Measurements from ENCODE around the gene YBX1. TPM values are rescaled to one million over a fixed set of nuclear protein-coding genes. Genes with fewer than 3 reads are reported as not detected.
A peak's percentile ranks its signal among the peaks of the same experiment; 100 is the strongest.
"Not testable (repeated sequence)": the region's sequence is repeated elsewhere in the genome, so short reads cannot be mapped to it uniquely, and the experiment has no call there.

The YBX1 gene
- 1,196 and 1,492 TPM in 2 replicates for total RNA-seq (2014; rRNA removed; shearing (Covaris generic))

DNA sequence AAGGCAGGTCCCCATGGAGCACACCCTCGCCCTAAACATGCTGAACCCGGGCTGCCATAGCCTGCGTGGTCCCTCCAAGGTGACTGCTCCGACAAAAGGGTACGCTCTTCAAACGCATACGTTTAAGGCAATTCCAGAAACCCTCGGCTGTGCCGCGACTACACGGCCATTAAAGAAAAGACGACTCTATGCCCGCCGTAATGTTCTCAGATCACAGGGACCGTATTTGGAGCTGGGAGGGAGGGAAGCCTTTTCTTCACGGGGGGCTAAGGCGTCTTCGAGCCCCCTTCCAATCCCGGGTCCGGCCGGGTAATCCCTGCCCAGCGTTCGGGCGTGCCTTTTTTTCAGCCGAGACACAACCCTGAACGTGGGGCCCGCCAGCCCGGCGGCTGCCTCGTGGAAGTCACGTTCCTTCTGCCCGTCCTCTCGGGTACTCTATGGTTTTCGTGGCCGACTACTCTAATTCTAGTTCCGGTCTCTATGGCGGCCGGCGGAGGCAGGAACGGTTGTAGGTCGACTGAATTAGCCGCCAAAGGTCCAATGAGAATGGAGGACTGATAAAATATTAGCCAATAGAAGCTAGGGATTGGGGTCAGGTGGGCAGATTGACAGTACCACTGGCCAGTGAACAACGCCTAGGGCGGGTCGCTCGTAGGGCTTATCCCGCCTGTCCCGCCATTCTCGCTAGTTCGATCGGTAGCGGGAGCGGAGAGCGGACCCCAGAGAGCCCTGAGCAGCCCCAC lies at the start of gene YBX1:
YBX1 (plus strand) TSS at position 678 of the 743 bp plus-strand sequence. CDS start 148 bp downstream, outside the sequence.
- in situ Hi-C loops (cut with HindIII; ENCODE audit: low sequenced_read_pairs): no loop called here

GRCh38 chr1:42639116-42639515 lies 43.1 kb upstream of the YBX1 start:
- in situ Hi-C loops (cut with HindIII; ENCODE audit: low sequenced_read_pairs): no loop called here
- no peak for DNase-seq (ENCODE audit: low spot score)

More for the DNA sequence above, at the start of gene YBX1:
- peak; percentile 99 for DNase-seq (ENCODE audit: low spot score)

DNA sequence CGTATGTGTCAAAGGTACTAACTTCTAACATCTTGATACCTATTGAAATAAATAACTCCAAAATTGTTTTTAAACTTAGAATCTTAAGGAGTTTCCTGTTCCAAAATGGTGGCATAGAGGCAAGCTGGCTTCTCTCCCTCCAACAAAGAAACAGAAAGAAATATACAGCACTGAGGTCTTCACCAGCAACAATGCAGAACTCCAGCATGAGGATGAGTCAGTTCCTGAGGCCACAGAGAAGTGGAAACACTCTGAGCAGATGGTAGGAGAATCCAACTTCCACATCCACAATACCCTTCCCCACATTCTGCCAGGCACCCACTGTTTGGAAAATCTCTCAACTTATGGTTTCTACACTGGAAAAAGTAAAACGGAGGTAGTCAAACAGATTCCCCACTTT lies 36.2 kb upstream of the YBX1 start:
- DNase-seq (ENCODE audit: low spot score): no peak
- in situ Hi-C loops (cut with HindIII; ENCODE audit: low sequenced_read_pairs): no loop called here

- no peak for DNase-seq (ENCODE audit: low spot score)
- in situ Hi-C loops (cut with HindIII; ENCODE audit: low sequenced_read_pairs): no loop called here
These were observed 25.0 kb upstream of the YBX1 start for GRCh38 chr1:42657201-42657600.

DNA sequence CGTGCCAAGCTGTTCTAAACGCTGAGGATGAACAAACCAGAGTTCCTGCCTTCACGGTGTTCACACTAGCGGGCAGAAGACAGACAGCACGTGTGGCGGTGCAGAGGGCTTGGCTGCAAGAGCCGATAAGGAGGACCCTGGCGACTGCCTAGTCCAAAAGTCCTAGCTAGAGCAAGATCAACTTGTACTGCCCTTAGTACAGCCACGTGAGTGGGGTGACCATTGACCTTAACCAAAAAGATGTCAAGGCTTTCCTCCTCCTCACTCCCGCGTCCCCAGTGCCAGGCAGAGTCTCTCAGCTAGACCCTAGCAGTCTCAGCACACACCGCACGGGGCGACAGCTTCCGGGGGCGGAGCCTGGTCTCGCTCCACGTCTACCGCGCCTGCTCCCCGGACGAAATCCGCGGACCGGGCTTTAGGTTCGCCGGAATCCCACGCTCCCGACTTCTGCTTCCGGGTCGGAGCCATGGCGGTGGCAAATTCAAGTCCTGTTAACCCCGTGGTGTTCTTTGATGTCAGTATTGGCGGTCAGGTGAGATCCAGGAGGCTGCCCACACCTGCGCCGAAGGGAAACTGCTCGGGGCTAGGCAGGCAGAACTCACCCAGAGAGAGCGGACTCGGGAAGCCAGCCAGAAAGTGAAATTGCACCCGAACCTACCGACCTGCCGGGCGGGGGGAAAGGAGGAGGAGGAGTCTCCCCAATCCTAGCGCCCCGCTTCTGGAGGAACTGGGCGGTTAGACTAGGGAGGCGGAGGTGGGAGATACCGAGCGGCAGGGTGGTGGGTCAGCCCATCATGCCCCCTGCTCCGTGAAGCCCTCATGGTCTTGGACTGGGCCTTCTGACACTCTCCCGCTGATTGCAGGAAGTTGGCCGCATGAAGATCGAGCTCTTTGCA lies 24.0 kb upstream of the YBX1 start, which contains the start of gene PPIH:
PPIH (plus strand) TSS at position 443 of the 896 bp plus-strand sequence; CDS start at position 467, 24 bp downstream.
- DNase-seq (ENCODE audit: low spot score): peak; percentile 94
- in situ Hi-C loops (cut with HindIII; ENCODE audit: low sequenced_read_pairs): no loop called here

- in situ Hi-C loops (cut with HindIII; ENCODE audit: low sequenced_read_pairs): no loop called here
- no peak for DNase-seq (ENCODE audit: low spot score)
These were observed 23.3 kb upstream of the YBX1 start for GRCh38 chr1:42658877-42659337.

GRCh38 chr1:42660907-42661500 lies 21.2 kb upstream of the YBX1 start:
- in situ Hi-C loops (cut with HindIII; ENCODE audit: low sequenced_read_pairs): no loop called here
- no peak for DNase-seq (ENCODE audit: low spot score)

DNA sequence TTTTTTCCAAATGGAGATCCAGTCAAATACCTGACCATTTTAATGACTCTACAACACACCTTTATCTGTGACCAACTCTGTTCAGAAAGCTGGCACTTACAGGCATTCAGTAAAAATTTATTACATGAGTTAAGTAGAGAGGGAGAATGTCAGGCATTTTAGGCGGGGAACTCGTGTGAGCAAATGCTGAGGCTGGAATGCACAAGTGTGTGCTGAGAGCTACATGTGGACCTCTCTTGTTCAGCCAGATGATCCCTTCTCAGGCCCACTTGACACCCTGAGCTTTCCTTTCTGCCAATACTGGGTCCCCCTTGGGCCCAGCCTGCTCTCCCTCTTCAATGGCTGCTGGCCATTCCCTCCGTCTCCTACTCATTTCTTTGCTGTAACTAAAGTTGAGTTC lies 12.3 kb upstream of the YBX1 start:
- no peak for DNase-seq (ENCODE audit: low spot score)
- in situ Hi-C loops (cut with HindIII; ENCODE audit: low sequenced_read_pairs): no loop called here

GRCh38 chr1:42670425-42670824 lies 11.8 kb upstream of the YBX1 start:
- in situ Hi-C loops (cut with HindIII; ENCODE audit: low sequenced_read_pairs): no loop called here
- DNase-seq (ENCODE audit: low spot score): no peak

DNA sequence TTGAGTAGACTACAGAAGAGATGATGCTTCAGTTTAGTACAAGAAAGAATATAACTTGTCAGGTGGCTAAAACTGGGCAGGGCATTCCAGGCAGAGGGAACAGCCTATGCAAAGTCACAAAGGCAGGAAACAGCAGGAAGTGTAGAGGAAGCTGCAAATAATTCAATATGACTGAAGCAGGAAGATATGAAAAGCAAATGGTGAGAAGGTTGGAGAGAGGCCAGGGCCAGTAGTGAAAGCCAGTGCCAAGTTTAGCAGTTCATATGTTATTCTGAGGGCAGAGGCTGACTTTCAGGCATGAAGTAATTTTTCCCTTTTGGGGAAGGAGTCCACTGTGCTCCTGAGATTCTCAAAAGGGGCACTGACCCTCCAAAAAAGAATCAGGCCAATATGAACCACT lies 8.0 kb upstream of the YBX1 start:
- no peak for DNase-seq (ENCODE audit: low spot score)
- in situ Hi-C loops (cut with HindIII; ENCODE audit: low sequenced_read_pairs): no loop called here

DNA sequence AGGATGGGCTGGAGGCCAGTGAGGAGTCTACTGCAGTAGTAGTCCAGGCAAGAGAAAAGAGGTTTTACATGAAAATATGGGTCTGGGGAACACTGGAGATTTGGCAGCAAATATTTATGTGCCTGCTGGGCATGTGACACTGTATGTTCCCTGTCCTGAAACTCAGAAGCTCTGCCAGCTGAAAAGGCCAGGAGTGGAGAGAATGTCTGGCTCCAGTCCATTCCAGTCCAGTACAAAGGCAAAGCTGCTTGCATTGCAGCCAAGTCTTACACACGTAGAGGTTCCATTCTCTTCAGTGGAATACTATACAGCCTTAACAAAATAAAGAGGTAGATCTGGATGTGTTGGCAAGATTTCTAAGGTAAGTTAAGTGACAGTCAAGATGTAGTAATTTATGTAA lies 7.5 kb upstream of the YBX1 start:
- in situ Hi-C loops (cut with HindIII; ENCODE audit: low sequenced_read_pairs): no loop called here
- DNase-seq (ENCODE audit: low spot score): no peak

DNA sequence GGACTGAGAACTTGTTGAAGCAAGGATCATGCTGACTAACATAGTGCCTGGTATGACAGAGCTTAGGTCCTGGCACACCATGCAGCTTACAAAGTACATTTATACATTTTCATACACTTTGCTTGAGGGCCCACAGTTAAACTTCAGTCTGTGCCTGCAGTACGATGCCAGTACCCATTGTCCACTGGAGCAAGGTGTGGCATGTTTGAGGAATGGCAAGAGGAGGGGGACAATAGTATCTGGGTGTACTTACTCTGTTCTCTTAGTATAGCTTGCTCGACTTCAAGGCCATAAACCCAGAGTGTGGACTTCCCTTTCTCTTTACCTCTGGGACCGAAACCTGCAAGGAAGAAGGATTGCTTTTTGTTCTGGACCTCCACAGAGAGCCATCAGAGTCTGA lies 6.8 kb upstream of the YBX1 start:
- no peak for DNase-seq (ENCODE audit: low spot score)
- in situ Hi-C loops (cut with HindIII; ENCODE audit: low sequenced_read_pairs): no loop called here

DNA sequence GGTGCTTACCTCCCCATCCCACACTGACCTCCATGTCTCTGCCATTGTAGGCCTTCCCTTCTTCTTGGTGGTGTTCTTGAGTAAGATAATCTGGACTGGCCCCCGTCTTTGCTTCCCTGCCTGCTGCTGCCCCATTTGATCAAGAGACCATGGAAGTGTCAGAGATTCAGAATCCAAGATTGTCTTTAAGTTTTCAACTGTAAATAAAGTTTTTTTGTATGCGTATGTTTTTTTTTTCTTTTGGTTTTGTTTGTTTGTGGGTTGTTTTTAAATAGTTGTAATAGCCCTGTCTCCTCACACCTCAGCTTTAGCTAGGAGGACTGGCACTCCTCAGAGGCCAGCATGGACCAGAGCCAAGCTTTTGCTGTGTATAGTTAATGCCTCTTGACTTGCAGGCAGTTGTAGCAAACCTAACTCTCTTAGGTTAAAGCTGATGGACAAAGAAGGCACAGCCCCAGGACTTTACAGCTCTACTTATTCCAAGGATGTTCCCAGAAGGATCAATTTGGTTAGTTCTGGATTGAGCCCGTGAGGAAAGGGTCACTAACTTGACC lies 5.6 kb upstream of the YBX1 start:
- no peak for DNase-seq (ENCODE audit: low spot score)
- in situ Hi-C loops (cut with HindIII; ENCODE audit: low sequenced_read_pairs): no loop called here

- in situ Hi-C loops (cut with HindIII; ENCODE audit: low sequenced_read_pairs): no loop called here
These were observed 2.7 kb upstream of the YBX1 start for GRCh38 chr1:42679364-42679983.

GRCh38 chr1:42680055-42680454 lies 2.2 kb upstream of the YBX1 start:
- in situ Hi-C loops (cut with HindIII; ENCODE audit: low sequenced_read_pairs): no loop called here
- no peak for DNase-seq (ENCODE audit: low spot score)

More at GRCh38 chr1:42679364-42679983, 2.7 kb upstream of the YBX1 start:
- DNase-seq (ENCODE audit: low spot score): no peak

- peak; percentile 56 for DNase-seq (ENCODE audit: low spot score)
- in situ Hi-C loops (cut with HindIII; ENCODE audit: low sequenced_read_pairs): no loop called here
These were observed 1.1 kb upstream of the YBX1 start for GRCh38 chr1:42680921-42681683.

GRCh38 chr1:42682484-42682738 lies 193 bp downstream of the YBX1 start:
- DNase-seq (ENCODE audit: low spot score); in situ Hi-C loops (cut with HindIII; ENCODE audit: low sequenced_read_pairs): not testable (repeated sequence)

- in situ Hi-C loops (cut with HindIII; ENCODE audit: low sequenced_read_pairs): no loop called here
These were observed 717 bp downstream of the YBX1 start for GRCh38 chr1:42682739-42683531.

More at GRCh38 chr1:42682739-42683531, 717 bp downstream of the YBX1 start:
- DNase-seq (ENCODE audit: low spot score): peak; percentile 50

Measured in G401 (cell line).